ENCODE measurements around the gene ULK3.

Gene ULK3

GRCh38 chr15:74798388-74799254, 44.3 kb downstream of the ULK3 start:
- DNase-seq = no peak

- DNase-seq = peak; percentile 50
Measured at GRCh38 chr15:74795966-74796625, 46.9 kb downstream of the ULK3 start.

GRCh38 chr15:74794970-74795349, 48.0 kb downstream of the ULK3 start:
- no peak for DNase-seq

- DNase-seq = no peak
Measured at GRCh38 chr15:74794248-74794969, 48.5 kb downstream of the ULK3 start.

- peak; percentile 78 for DNase-seq
Measured at GRCh38 chr15:74793135-74794028, 49.6 kb downstream of the ULK3 start.

DNA sequence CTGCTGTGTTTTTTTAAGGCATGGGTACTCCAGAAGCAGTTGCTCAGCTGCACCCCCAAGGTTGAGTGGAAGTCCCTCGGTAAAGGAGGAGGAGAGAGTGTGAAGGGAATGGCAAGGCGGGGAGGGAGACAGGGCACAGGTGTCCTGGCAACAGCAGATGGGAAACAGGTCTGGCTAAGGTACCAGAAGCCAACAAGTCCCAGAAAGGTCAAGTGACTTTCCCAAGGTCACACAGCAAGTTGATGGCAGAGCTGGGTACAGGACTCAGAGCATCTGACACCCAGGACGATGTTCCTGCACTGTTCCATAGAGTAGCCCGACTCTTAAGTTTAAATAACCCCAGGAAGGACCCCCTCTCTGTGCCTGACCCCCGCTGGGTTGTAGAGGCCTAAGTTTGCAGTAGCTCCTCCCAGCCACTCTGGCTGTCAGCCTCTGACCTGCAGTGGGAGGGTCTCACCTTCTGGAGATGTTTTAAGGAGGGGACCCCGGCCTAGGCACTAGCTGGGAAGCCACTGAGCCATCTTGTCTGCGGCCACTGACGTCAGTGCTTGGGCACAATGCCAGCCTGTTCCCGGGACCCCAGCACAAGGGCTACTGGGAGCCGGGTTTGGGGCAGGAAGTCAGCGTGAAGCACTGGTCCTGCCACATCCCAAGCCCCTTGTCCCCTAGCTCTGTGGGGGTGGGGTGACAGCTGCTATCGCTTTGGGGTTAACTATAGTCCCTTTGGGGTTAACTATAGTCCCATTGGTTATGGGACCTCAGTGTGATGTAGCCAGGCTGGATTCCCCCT, 50.5 kb downstream of the ULK3 start:
- DNase-seq = no peak

DNA sequence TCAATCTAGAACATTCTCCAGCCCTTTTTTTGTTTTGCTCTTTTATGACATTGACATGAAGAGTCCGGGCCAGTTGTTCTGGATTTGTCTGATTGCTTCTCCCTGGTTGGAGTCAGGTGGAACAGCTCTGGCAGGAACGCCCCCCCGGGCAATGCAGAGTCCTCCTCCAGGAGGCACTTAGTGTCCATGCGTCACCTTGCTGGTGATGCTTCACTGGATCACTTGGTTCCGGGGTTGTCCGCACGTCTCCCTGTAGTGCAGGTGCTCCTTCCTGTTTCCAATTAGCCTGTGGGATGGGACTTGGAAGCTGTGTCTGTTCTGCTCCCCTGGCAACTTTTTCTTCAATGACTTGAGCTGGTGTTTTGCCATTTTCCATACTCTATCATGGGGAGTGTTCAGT, 51.3 kb downstream of the ULK3 start:
- no peak for DNase-seq

GRCh38 chr15:74791007-74791406, 51.9 kb downstream of the ULK3 start:
- no peak for DNase-seq

- DNase-seq = peak; percentile 40
Measured at GRCh38 chr15:74790080-74790916, 52.7 kb downstream of the ULK3 start.

- DNase-seq = no peak
Measured at GRCh38 chr15:74789741-74790079, 53.2 kb downstream of the ULK3 start.

- DNase-seq = no peak
Measured at GRCh38 chr15:74789171-74789631, 53.8 kb downstream of the ULK3 start.

- DNase-seq = peak; percentile 50
Measured at GRCh38 chr15:74788683-74789151, 54.2 kb downstream of the ULK3 start.

GRCh38 chr15:74788042-74788682, 54.8 kb downstream of the ULK3 start:
- DNase-seq = no peak

- DNase-seq = peak; percentile 88
Measured at GRCh38 chr15:74787251-74788041, 55.5 kb downstream of the ULK3 start.

DNA sequence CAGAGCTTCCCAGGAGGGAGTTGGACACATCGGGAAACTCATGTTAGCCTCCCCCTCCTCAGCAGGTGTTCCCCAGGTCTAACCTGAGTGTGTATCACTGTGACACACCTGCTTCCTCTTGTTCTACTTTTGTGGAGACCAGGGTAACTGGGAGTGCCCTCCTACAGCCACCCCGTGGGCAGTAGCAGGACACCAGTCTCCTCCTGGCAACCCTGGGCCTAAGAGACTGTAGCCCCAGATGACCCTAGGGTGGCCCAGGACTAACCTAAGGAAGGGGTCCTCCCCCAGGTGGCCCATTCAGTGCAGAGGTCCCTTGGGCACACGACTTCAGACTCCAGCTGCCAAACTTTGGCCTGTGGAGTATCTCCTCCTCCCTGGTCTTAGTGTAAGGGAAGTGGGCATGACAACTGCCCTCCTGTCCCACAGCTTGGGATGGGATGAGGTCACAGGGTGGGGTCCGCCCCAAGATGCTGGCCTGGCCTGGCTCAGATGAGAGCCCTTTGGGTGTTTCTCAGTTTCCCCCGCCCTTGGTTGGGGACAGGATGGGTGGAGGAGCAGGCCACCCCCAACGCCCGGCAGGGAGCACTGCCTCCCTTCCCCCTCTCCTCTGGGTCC, 56.3 kb downstream of the ULK3 start:
- DNase-seq = no peak

Measured in effector CD4-positive, alpha-beta T cell (primary cell).